ENCODE data around the gene CDC45.

Gene CDC45

GRCh38 chr22:19449422-19449767, 30.3 kb upstream of the CDC45 start:
- ChIA-PET POLR2A (no interaction called here), CTCF (no interaction called here)
- DNase-seq (ENCODE audit: extremely low spot score): no peak
- no peak for TF ChIP-seq CTCF (IDR thresholded peaks at IDR 0.05; ENCODE audit: control extremely low read depth, extremely low read depth, low read depth, missing control alignments)

DNA sequence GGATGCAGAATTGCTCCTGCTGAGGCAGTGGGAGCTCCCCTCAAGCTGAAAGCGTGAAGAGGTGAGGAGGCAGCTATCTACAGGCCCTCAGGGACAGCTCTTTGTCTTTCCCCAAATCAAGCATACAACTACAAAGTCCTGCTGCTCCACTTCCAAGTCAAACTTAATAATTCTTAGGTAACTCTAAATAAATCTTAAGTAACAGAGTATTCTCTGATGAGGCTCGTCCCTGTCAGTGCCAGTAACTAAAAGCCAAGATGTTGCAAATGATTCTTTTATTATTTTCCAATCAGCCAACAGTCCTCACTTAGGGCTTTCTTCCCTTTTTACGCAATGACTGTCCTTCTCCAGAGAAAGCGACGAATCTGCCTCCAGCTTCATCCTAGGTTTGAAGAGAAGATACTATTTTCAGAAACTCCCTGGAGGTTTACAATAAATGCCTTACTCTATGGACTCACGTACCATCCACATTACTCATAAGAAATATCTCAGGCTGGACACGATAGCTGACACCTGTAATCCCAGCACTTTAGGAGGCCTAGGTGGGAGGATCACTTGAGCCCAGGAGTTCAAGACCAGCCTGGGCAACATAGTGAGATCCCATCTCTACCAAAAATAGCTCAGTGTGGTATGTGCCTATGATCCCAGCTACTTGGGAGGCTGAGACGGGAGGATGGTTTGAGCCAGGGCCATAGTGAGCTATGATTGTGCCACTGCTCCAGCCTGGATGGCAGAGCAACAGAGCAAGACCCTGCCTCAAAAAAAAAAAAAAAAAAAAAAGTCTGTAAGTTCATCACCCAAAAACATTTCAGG, 29.2 kb upstream of the CDC45 start:
- CTCF ChIA-PET: interaction anchor here (1.3 to 1.4 kb wide), 2 partner anchors 14 to 27 kb away, joined by 3 to 4 read pairs; no protein-coding TSS in a partner anchor
- POLR2A ChIA-PET: interaction anchor here (1.1 kb wide), 1 partner anchor 16 kb away, joined by 3 read pairs; no protein-coding TSS in a partner anchor
- no peak for TF ChIP-seq CTCF (IDR thresholded peaks at IDR 0.05; ENCODE audit: control extremely low read depth, extremely low read depth, low read depth, missing control alignments)
- no peak for DNase-seq (ENCODE audit: extremely low spot score)

DNA sequence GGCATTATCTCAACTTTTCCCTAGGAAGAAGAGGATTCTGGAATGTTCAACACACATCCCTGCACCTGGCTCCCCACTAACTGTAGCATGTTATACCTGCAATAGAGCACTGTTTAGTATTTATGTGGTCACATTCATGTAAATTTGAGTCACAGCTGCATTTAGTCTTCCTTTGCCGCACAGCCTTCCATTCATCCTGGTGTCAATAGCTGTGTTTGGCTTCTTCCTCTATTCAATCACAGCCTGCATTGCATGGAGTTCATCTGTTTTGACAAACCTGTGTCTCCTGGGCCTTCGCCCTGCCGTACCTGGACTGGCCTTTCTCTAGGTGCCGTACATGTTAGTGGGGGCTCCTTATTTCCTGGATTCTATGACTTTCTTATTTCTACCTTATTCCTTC, 28.1 kb upstream of the CDC45 start:
- CTCF ChIA-PET: interaction anchor here (1.3 to 1.4 kb wide), 2 partner anchors 15 to 26 kb away, joined by 3 to 4 read pairs; no protein-coding TSS in a partner anchor
- POLR2A ChIA-PET: interaction anchor here (1.1 kb wide), 1 partner anchor 15 kb away, joined by 3 read pairs; no protein-coding TSS in a partner anchor
- no peak for DNase-seq (ENCODE audit: extremely low spot score)
- no peak for TF ChIP-seq CTCF (IDR thresholded peaks at IDR 0.05; ENCODE audit: control extremely low read depth, extremely low read depth, low read depth, missing control alignments)

- ChIA-PET CTCF (interaction anchor here (0.8 to 1.8 kb wide), 3 partner anchors 10 to 24 kb away, joined by 3 to 5 read pairs (median 4); no protein-coding TSS in a partner anchor), POLR2A (no interaction called here)
- no peak for DNase-seq (ENCODE audit: extremely low spot score)
- TF ChIP-seq CTCF (IDR thresholded peaks at IDR 0.05; ENCODE audit: control extremely low read depth, extremely low read depth, low read depth, missing control alignments): no peak
Measured at GRCh38 chr22:19453718-19454117, 26.0 kb upstream of the CDC45 start.

DNA sequence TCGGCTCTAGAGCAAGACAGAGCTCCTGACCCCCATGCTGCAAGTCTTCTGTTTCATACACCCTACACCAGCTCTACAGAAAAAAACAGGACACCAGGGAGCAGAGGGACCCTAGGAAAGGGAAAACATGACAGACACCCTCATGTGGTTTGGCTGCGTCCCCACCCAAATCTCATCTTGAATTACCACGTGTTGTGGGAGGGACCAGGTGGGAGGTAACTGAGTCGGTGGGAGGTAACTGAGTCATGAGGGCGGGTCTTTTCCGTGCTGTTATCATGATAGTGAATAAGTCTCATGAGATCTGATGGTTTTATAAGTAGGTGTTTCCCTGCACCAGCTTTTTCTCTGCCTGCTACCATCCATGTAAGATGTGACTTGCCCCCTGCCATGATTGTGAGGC, 25.6 kb upstream of the CDC45 start:
- POLR2A ChIA-PET: no interaction called here

DNA sequence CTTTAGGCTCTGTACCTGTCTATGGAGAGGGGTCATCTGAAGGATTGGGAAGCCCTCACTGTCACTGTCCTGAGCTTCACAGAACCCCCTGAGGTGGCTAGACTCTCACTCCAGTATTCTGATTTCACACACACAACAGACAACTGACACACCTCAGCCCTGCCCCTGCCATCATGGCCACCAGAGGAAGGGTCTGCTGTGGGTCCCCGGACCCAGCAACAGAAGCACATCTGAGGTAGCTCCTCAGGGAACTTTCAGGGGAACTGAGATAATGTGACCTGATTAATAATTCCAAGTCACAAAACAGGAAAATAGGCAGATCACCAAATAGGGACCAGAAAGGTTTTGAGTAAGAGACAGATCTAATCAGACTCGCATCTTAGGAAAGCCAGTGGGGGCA, 24.7 kb upstream of the CDC45 start:
- TF ChIP-seq CTCF (IDR thresholded peaks at IDR 0.05; ENCODE audit: control extremely low read depth, extremely low read depth, low read depth, missing control alignments): no peak
- CTCF ChIA-PET: interaction anchor here (1.3 kb wide), 1 partner anchor 22 kb away, joined by 3 read pairs; no protein-coding TSS in a partner anchor
- no peak for DNase-seq (ENCODE audit: extremely low spot score)
- POLR2A ChIA-PET: no interaction called here

More for the DNA sequence above, 25.6 kb upstream of the CDC45 start:
- TF ChIP-seq CTCF (IDR thresholded peaks at IDR 0.05; ENCODE audit: control extremely low read depth, extremely low read depth, low read depth, missing control alignments): no peak
- DNase-seq (ENCODE audit: extremely low spot score): no peak
- CTCF ChIA-PET: interaction anchor here (0.8 to 1.8 kb wide), 3 partner anchors 10 to 23 kb away, joined by 3 to 5 read pairs (median 4); no protein-coding TSS in a partner anchor
